Right forelimb (tissue), 1 donor: Measurements from ENCODE around the gene SEMA4B.
"Not testable (repeated sequence)": the region's sequence is repeated elsewhere in the genome, so short reads cannot be mapped to it uniquely, and the experiment has no call there.

Source experiments
- DNase-seq: peaks from one replicate; pipeline ENCODE4 v3.0.0-alpha.2; 2018

The SEMA4B gene

DNA sequence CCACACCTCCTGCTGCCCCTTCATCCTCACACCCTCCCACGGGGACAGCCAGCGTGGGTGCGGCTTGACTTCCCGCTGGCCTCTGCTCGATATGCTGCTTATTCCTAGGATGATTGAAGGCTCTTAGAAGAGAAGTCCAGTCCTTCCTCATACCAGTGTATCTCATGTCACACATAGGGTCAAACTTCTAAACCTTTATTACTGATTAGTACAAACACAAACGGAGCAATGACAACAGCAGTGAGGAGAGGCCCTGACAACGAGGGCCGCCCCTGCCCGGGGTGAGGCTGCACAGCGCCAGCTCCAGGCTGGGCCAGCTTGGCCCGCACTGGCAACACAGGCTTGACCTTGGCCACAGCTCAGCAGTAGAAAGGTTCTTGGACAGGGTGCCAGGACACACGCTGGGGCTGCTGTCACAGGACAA, 29.0 kb downstream of the SEMA4B start:
- no peak for DNase-seq

GRCh38 chr15:90230610-90231009, 29.5 kb downstream of the SEMA4B start:
- no peak for DNase-seq

DNA sequence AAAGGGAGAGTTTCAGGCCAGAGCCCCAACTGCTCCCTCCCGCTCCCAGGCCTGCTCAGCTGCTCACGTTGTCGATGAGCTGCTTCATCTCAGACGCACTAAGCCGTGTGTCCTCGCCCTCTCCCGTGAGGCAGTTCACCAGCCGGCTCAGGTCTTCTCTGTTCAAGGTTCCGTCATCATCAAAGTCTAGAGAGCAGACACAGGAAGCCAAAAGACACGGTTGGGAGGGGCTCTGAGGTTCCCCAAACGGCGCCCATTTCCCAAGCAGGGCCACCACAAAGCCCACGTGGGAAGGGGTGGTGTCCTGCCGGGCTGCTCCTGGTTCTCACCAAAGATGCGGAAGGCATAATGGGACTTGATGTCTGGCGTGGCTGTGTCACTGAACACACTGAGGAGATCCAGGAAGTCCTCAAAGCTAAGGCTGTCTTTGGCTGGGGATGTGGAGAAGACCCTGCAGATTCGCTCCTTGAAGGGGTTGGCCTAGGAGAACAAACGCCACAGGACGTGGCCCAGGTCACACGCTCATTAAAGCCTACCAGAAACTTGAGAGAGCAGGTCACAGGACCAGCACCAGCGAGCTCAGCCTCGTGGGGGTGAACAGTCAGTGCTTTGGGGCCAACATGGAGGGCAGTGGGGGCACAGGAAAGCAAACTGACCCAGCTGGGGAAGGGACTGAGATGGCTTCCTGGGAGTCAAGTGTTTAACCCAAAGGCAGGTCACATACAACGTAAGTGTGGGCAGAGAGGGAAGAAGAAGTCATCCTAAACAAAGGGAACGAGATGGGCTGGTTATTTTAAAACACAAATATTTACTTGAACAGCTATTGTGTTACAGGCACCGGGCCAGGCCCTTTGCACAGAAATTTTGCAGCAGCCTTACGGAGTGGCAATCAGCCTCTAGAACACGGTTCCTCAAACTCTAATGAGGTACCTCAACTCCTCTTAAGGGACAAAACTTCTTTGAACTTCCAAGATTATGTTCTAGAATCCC, 30.2 kb downstream of the SEMA4B start:
- no peak for DNase-seq

DNA sequence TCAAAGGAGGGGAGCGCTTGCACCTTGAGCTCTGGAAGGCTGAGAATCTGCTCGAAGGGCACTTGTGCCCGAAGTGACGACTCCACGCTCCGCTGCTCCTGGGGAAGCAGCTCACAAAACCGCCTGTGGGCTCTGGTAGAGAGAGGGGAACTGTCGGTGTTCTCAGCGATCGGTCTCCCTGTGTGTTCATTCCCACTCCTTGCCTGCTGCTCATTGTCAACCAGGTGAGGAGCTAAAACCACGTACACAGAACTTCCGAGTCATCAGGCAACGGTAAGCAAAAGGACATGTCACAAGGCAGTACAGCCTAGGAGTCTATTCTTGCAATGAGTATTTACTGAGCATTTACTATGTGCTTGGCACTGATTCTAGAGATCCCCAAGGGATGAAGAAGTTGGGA, 31.1 kb downstream of the SEMA4B start:
- DNase-seq, result no peak

DNA sequence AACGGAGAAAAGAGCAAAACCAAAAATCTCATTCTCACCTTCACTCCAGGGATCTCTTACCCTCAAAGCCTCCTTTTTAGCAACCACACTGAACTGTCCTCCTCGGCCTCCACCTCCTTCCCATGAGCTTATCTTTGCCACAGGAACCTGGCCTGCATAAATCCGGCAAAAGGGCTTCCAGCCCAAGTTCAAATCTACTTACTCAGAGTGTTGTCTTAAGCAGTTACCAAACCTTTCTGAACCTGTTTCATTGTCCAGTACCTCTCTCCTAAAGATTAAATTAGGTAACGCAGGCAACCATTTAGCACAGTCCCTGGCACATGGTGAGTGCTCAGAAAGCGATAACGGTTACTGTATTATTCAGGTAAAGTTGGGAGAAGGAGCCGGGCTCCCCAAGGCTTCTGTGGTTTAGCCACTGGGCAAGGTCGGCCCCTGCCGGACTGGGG, 31.8 kb downstream of the SEMA4B start:
- DNase-seq, result no peak

DNA sequence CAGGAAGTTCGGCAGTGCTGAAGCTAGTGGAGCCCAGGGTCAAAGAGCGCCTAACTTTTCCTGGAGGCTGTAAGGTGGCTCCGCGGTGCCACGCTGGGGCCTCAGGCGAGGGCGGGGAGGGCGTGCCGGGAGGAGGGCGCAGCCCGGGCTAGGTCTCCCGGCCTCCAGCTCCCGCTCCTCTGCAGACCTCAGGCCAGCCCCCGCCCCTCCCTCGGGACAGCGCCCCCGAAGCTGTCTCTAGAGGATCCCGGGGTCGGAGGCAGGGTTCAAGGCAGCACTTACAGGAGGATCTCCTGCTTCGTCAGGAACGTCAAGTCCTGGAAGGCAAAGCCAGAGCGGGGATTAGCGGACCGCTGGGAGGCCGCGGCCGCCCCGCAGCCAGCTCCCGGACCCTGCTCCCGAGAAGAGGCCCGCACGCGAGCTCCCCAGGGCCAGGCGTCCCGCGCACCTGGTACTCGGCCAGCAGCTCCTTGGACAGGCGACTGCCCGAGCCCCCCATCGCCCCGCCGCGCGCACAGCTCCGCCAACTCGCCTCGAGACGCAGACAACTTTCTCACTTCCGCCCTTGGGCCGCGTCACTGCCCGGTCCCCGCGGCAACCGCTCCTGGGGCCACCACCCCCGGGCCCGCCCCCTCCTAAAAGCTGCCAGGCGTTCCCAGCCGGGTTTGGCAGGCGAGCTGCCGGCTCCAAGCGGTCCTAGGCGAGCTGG, 32.4 kb downstream of the SEMA4B start, which contains the start of gene CIB1:
Gene CIB1 (minus strand): TSS at position 555 of the 709 bp plus-strand sequence. CDS start 56 bp downstream, at position 499.
- peak; percentile 99 for DNase-seq

- DNase-seq, result no peak
Observed at GRCh38 chr15:90234096-90234988, 33.2 kb downstream of the SEMA4B start, which contains the start of gene GDPGP1. TSS of gene GDPGP1 (plus strand) at chr15:90234209. CDS start at chr15:90240909, 6,700 bp downstream.

DNA sequence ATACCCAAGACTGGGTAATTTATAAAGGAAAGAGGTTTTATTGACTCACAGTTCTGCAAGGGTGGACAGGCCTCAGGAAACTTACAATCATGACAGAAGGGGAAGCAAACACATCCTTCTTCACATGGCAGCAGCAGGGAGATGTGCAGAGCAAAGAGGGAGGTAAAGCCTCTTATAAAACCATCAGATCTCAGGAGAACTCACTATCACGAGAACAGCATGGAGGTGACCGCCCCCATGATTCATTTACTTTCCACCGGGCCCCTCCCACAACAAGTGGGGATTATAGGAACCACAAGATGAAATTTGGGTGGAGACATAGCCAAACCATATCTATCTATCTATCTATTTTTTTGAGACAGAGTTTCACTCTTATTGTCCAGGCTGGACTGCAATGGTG, 38.2 kb downstream of the SEMA4B start:
- DNase-seq, result no peak

- no peak for DNase-seq
Observed at GRCh38 chr15:90240856-90241255, 39.7 kb downstream of the SEMA4B start.

DNA sequence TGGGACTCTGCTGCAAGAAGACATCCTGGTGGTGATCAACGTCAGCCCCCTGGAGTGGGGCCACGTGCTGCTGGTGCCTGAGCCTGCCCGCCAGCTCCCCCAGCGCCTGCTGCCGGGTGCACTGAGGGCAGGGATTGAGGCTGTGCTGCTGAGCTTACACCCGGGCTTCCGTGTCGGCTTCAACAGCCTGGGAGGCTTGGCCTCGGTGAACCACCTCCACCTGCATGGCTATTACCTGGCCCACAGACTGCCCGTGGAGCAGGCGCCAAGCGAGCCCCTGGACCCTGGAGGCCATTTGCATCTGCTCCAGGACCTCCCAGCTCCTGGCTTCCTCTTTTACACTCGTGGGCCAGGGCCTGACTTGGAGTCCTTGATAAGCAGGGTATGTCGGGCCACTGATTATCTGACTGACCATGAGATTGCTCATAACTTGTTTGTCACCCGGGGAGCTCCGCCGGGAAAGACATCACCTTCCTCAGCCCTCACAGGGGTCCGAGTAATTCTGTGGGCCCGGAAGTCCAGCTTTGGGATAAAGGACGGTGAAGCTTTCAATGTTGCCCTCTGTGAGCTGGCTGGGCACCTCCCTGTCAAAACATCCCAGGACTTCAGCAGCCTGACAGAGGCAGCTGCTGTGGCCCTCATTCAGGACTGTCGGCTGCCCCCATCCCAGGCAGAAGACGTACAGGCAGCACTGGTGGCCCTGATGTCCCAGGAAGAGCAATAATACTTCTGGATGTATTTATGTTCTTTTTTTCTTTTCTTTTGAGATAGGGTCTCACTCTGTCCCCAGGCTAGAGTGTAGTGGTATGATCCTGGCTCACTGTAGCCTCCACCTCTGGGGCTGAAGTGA, 40.4 kb downstream of the SEMA4B start:
- no peak for DNase-seq

DNA sequence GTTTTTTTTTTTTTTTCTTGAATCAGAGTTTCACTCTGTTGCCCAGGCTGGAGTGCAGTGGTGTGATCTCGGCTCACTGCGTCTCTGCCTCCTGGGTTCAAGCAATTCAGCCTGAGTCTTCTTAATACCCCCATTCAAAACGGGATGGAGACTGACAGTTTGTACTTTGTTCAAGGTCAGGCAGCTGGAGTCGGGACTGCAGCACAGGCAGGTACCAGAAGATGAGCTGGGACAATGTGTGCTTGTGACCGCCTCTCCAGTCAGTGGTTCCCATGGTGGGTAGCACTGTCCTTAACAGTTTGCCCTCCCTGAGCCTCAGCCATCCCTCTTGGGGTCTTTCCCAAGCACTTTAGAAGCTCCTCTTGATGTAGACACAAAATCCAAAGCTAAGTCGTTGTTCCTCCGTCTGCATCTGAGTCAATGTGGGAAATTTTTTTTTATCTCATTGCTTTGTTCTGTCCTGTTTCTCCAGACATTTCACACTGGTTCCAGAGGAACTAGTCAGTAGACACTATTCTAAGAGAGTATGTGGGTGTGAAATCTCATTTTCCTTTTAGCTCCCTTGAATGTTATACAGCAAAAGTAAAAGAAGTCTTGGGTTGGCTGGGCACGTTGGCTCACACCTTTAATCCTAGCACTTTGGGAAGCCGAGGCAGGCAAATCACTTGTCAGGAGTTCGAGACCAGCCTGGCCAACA, 43.0 kb downstream of the SEMA4B start:
- DNase-seq, result no peak

GRCh38 chr15:90248789-90249202, 47.7 kb downstream of the SEMA4B start:
- no peak for DNase-seq

- DNase-seq, result peak; percentile 89
Observed at GRCh38 chr15:90249203-90249863, 48.2 kb downstream of the SEMA4B start, which contains the start of gene TTLL13. TSS of gene TTLL13 (plus strand) at chr15:90249556. CDS start at chr15:90250631, 1,075 bp downstream.

- DNase-seq, result no peak
Observed at GRCh38 chr15:90257776-90258175, 56.6 kb downstream of the SEMA4B start.

GRCh38 chr15:90259524-90259923, 58.4 kb downstream of the SEMA4B start:
- DNase-seq, result no peak

DNA sequence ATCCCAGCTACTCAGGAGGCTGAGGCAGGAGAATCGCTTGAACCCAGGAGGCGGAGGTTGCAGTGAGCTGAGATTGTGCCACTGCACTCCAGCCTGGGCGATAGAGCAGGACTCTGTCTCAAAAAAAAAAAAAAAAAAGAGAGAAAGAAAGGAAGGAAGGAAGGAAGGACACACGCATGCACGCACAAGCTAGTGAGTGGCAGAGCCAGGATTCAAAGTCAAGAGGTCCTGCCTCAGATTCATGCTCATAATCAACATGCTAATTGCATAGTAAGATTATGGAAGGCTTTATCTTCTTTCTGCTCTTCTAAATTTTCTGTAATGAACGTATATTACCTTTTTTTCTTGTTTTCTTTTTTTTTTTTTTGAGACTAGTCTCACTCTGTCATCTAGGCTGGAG, 59.6 kb downstream of the SEMA4B start:
- DNase-seq, result not testable (repeated sequence)

DNA sequence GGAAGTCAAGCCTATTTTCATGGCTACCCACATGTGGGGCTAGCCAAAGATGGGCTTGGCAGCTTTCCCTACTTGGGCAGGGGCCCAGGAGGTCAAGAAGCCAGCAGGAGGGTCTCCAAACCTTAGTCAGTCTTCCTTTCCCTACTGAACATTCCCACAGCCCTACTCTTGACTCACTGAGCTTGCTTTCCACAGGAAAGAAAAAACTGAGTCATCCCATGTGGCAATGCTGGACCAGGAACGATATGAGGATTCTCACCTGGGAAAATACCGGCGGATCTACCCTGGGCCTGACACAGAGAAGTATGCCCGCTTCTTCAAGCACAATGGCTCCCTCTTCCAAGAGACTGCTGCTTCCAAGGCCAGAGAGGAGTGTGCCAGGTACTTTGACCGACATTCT, 60.7 kb downstream of the SEMA4B start:
- DNase-seq, result no peak

DNA sequence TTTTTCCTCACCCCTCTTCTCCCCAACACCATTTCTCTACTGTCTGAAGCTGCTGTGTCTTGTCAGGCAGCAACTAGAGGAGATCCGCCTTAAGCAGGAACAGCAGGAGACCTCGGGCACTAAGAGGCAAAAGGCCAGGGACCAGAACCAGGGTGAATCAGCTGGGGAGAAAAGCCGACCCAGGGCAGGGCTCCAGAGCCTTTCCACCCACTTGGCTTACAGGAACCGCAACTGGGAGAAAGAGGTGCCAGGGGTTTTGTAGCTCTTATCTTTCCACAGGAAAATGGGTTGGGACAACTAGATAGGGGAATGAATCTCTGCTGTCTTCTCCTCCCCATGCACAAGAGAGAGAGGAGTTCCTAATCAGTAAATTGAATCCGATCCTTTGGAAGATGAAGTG, 61.3 kb downstream of the SEMA4B start:
- no peak for DNase-seq

- DNase-seq, result no peak
Observed at GRCh38 chr15:90264671-90265070, 63.5 kb downstream of the SEMA4B start.
